Myometrial cell (primary cell): ENCODE data around the gene PCDHGA1. TPM values are rescaled to one million over a fixed set of nuclear protein-coding genes. Genes with fewer than 3 reads are reported as not detected.

Source experiments
- total RNA-seq: library from RNA; depleted of rRNA; stranded (reverse); fragments of >200 nt; gene quantifications from 2 replicates; pipeline ENCODE4 v1.2.3, GENCODE V29; 2015

Gene PCDHGA1
- total RNA-seq = 0.29 TPM in 1 of 2 replicates, not detected in the other

DNA sequence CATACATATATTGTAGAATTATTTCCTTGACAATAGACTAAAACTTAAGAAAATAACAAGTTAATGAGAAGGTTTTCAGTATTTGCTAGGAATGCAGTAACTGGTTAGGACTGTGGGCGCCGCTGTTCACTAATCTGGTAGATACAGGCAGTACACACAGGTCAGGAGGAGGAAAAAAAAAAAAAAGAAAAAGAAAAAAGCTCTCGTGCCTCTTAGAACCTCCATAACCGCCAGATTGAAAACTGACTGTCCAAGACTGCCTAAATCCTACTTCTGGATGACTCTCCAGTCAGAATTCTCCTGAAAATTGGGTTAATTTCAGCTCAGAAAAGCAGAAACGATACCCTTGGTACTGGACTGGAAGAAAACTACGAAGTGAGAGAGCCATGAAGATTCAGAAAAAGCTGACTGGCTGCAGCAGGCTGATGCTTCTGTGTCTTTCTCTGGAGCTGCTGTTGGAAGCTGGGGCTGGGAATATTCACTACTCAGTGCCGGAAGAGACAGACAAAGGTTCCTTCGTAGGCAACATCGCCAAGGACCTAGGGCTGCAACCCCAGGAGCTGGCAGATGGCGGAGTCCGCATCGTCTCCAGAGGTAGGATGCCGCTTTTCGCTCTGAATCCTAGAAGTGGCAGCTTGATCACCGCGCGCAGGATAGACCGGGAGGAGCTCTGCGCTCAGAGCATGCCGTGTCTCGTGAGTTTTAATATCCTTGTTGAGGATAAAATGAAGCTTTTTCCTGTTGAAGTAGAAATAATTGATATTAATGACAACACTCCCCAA lies at the start of gene PCDHGA1:
TSS of gene PCDHGA1 (plus strand) at position 216 of the 782 bp plus-strand sequence.

DNA sequence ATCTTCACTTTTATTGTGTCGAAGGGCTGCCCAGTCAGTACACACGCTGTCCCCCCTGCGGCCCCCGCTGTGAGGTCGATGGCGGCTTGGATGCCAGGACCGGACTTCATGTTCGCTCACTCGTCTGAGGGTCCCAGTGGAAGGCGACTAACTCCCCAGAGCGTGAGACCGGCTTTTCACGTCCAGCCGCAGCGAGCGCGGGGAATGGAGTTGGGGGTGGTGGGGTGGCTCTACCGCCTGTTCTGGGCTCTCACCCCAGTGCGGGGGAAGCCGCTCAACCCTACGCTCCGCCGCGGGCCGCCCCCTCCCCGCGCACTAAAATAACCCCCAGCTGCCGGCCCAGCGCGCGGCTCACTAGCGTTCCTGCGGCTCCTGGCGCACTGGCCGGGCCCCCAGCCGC lies 26.6 kb upstream of the PCDHGA1 start, which contains the start of gene SLC25A2:
TSS of gene SLC25A2 (minus strand) at position 294 of the 400 bp plus-strand sequence. CDS start at position 110, 184 bp downstream.

DNA sequence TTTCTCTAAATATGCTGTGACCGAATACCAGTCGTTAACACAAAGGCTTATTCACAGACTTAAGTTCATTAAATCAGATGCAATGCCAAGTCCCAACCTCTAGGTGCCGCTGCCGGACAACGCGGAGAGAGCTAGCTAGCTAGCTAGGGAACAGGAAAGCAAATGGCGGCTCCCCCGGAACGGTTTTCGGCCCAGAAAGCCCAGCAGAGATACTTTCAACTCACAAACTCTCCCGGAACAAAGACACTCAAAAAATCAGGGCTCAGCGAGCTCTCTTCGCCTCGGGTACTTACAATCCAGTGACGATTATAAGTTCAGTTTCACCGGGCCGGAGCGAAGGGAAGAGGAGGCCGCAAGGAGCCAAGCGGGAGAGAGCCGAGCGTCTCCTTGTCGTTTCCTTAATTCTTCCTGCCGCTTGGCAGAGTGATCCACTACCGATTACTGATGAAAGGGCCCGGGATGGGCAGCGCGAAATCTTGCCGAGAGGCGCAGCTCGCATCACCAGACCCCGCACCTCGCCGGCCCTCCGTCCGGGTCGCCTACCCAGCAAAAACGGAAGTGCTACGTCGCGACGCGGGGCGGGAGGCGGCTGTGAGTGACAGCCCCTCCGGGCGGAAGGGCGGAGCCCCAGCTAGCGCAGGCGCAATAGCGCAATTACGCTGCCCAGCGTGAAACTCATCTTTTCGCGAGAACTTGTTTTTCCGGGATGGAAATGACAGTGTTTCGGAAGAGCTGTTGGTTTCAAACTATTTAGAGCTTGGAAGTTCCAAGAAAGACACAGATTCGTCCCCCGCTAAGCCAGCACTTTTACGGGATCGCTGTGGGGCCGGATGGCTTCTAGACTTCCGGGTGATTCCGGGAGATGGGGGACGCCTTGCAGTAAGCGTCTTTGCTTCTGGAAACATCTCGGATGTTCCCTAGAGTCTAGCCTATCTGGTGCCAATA lies 9.8 kb upstream of the PCDHGA1 start, which contains the start of gene TAF7:
TSS of gene TAF7 (minus strand) at position 560 of the 945 bp plus-strand sequence. CDS start 740 bp downstream, outside the sequence.

DNA sequence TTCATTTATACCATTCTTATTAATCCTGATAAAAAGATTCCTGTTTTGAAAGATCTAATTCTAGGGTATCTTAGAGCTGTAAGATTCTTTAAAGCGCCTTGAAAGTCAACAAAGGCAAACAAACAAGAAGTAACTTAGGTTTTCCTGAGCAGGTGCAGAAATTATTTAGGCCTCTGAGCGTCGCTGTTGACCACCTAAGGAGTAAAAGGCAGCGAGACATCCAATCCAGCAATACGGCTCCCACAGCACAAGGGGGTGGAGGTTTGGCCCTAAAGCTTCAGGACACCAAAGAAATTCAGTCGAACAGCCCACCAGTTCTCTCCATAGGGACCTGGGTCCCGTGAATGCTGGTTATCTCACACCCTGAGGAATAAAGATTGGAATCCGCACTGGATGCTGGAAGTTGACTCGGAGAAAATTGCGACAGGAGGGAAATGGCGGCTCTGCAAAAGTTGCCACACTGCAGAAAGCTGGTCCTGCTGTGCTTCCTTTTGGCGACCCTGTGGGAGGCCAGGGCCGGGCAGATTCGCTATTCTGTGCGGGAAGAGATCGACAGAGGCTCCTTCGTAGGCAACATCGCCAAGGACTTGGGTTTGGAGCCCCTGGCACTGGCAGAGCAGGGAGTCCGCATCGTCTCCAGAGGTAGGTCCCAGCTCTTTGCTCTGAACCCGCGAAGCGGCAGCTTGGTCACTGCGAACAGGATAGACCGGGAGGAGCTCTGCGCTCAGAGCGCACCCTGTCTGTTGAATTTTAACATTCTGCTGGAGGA lies 8.4 kb downstream of the PCDHGA1 start, which contains the start of gene PCDHGA2:
TSS of gene PCDHGA2 (plus strand) at position 223 of the 769 bp plus-strand sequence.

DNA sequence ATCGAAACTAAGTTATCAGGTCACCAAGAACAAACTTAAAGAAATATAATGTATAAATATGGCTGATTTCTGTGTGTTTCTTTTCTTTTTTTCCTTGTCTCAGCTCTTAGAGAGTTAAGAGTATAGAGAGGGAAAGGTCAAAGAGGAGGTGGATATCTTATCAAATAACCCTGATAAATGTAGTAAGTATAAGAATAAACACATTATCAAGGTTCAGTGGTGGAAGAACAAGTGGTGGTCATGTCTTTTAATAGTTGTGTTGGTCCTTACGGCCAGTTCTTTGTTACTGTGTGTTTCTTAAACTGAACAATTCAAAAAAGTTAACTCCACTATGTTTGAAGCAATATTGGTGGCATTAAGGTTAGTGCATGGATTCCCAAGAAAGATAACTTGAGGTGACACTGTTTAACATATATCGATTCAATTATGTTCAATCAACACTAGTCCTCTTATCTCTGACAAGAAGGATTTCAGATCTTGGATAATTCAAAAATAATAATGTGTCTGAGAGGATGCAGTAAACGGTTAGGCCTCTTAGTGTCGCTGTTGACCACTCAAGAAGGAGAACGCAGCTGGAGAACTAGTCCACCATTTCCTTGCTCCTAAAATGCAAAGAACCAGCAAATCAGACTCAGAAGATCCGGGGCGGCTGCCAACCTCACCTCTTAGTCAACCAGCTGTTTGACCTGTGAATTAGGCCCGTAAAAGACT lies 13.1 kb downstream of the PCDHGA1 start, which contains the start of gene PCDHGA3:
TSS of gene PCDHGA3 (plus strand) at position 588 of the 711 bp plus-strand sequence. CDS start 205 bp downstream, outside the sequence.

DNA sequence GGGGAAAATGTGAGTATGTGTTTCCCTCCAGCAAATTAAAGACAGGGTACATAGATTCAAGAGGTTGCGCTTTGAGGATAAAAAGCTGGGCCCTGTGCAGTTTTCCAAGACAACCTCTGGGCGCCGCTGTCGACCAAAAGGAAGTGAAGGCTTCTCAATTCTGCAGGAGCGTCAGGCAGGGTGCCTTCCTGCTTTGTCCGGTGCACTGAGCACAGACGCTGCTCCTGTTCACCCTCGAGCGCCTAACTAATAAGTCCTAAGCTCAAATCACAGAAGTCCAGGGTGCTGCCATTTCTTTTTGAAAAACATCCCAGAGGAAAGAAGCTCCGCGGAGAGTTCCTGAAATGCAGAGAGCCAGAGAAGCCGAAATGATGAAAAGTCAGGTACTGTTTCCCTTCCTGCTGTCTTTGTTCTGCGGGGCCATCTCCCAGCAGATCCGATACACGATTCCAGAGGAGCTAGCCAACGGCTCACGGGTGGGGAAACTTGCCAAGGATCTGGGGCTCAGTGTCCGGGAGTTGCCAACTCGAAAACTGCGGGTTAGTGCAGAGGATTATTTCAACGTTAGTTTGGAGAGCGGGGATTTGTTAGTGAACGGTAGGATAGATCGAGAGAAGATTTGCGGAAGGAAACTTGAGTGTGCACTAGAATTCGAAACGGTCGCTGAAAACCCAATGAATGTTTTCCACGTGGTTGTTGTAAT lies 19.8 kb downstream of the PCDHGA1 start, which contains the start of gene PCDHGB1:
TSS of gene PCDHGB1 (plus strand) at position 183 of the 703 bp plus-strand sequence. CDS start at position 345, 162 bp downstream.

DNA sequence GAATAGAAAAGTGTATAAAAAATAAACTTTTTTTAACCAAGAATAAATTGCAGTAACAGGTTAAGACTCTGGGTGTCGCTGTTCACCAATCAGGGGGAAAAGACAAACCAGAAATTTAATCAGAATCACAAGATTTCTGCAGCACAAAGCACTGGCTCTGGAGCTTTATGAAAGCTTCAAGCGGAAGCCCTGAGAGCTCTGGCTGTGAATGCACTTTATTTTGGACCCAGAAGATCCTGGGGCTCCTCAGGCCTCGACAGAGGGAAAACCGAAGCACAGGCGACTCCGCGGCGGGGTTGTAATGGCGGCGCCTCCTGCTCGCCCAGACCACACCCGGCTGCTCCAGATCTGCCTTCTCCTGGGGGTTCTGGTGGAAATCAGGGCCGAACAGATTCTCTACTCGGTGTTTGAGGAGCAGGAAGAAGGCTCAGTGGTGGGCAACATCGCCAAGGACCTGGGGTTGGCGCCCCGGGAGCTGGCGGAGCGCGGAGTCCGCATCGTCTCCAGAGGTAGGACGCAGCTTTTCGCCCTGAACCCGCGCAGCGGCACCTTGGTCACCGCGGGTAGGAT lies 24.7 kb downstream of the PCDHGA1 start, which contains the start of gene PCDHGA4:
TSS of gene PCDHGA4 (plus strand) at position 122 of the 570 bp plus-strand sequence. CDS start at position 209, 87 bp downstream.

DNA sequence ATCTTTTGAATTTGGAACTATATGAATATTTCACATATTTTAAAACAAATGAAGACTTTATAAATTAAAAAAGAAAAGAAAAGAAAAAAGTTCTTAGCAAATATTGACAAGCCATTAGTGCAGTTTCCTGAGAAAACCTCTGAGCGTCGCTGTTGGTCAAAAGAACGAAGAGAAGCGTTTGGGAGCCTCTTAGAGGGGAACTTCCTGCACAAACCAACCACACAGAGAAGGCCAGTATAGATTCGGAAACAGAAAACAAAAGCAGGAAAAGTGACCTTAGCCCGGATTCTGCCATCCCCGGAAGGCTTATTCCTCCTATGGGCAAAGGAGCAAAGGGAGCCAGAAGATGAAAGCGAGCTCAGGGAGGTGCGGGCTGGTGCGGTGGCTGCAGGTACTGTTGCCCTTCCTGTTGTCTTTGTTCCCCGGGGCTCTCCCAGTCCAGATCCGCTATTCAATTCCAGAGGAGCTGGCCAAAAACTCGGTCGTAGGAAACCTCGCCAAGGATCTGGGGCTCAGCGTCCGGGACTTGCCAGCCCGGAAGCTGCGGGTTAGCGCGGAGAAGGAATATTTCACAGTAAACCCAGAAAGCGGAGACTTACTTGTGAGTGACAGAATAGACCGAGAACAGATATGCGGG lies 29.6 kb downstream of the PCDHGA1 start, which contains the start of gene PCDHGB2:
TSS of gene PCDHGB2 (plus strand) at position 205 of the 637 bp plus-strand sequence. CDS start at position 347, 142 bp downstream.

DNA sequence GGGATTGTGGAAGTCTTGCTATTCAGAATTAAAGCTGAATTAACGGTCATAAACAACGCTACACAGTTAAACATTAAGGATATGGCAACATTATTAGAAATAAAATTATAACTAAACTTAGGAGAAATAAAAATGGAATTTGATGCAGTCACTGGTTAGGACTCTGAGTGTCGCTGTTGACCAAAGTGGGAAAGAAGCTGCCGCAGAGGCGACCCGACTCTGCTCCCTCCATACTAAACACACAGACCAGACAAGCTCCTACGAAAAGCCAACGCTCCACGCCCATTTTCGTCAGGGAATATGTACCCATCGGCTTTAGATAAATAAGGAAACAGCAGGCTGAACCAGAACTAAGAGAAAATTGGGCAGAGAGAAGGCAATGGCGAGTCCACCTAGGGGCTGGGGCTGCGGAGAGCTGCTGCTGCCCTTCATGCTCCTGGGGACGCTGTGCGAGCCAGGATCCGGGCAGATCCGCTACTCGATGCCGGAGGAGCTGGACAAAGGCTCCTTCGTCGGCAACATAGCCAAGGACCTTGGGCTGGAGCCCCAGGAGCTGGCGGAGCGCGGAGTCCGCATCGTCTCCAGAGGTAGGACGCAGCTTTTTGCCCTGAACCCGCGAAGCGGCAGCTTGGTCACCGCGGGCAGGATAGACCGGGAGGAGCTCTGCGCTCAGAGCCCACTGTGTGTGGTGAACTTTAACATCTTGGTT lies 33.8 kb downstream of the PCDHGA1 start, which contains the start of gene PCDHGA5:
TSS of gene PCDHGA5 (plus strand) at position 211 of the 709 bp plus-strand sequence. CDS start at position 380, 169 bp downstream.

DNA sequence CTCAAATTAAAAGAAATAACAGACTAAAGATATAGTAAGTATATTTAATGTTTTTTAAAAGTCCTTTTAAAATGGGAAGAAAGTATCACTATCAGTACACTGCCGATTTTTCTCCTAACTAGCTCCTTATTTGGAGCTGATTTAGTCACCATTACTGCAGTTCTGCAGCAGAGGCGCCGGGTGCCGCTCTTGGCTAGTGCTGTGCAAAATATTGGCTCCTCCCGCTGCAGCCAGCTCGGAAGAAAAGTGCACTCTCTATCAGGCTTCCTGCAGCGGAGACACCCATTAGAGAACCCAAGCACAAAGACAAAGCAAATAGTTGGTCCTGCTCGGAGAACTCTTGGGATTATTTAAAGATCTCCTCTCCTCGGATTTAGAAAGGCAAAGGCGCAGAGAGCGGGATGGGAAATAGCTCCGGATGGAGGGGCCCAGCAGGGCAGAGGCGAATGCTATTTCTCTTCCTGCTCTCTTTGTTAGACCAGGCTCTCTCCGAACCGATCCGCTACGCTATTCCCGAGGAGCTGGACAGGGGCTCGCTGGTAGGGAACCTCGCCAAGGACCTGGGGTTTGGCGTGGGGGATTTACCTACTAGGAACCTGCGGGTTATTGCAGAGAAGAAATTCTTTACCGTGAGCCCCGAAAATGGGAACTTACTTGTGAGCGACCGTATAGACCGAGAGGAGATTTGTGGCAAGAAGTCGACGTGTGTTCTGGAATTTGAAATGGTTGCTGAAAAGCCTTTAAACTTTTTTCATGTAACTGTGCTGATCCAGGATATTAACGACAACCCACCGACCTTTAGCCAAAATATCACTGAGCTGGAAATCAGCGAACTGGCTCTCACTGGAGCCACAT lies 39.9 kb downstream of the PCDHGA1 start, which contains the start of gene PCDHGB3:
TSS of gene PCDHGB3 (plus strand) at position 249 of the 855 bp plus-strand sequence. CDS start at position 402, 153 bp downstream.

DNA sequence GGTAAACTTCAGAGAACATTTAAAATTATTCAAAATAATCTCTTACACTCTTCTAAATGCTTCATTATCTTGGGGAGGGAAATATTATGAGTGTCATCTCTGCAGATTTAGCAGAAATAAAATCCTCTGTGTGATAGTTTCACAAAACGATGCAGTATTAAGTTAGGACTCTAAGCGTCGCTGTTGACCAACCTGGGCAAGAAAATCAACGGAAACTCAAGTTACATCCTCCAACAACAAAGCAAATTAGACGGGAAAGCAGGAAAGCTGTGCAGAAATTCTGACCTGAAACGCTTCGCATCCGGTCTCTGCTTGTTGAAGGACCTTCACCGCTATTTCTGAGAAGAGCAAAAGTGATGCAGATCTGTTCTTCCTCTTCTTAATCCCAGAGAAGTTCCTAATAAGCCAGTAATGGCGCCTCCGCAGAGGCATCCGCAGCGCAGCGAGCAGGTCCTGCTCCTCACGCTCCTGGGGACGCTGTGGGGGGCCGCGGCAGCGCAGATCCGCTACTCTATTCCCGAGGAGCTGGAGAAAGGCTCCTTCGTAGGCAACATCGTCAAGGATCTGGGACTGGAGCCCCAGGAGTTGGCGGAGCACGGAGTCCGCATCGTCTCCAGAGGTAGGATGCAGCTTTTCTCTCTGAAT lies 43.5 kb downstream of the PCDHGA1 start, which contains the start of gene PCDHGA6:
TSS of gene PCDHGA6 (plus strand) at position 219 of the 645 bp plus-strand sequence. CDS start at position 412, 193 bp downstream.

DNA sequence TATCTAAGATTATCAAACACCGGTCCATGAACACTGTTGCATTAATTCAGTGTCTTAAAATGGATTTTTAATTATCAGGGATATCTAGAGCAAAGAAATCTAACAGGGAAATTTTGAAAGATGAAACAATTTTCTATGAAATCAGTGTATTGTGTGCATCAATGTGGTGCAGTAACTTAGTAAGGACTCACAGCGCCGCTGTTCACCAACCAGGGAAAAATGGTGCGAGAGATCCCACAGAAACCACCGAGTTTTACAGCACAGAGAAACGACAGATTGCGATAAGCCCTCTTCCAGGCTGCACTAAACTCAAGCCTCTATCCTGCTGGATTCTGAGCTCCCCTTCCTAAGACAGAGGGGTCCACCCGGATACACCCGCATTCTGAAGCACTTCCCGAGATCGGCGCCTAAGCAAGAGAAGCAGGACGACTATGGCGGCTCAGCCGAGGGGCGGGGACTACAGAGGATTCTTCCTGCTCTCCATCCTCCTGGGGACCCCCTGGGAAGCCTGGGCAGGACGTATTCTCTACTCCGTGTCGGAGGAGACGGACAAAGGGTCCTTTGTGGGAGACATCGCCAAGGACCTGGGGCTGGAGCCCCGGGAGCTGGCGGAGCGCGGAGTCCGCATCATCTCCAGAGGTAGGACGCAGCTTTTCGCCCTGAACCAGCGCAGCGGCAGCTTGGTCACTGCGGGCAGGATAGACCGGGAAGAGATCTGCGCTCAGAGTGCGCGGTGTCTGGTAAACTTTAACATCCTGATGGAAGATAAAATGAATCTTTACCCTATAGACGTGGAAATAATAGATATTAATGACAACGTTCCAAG lies 52.4 kb downstream of the PCDHGA1 start, which contains the start of gene PCDHGA7:
TSS of gene PCDHGA7 (plus strand) at position 274 of the 826 bp plus-strand sequence. CDS start at position 432, 158 bp downstream.

DNA sequence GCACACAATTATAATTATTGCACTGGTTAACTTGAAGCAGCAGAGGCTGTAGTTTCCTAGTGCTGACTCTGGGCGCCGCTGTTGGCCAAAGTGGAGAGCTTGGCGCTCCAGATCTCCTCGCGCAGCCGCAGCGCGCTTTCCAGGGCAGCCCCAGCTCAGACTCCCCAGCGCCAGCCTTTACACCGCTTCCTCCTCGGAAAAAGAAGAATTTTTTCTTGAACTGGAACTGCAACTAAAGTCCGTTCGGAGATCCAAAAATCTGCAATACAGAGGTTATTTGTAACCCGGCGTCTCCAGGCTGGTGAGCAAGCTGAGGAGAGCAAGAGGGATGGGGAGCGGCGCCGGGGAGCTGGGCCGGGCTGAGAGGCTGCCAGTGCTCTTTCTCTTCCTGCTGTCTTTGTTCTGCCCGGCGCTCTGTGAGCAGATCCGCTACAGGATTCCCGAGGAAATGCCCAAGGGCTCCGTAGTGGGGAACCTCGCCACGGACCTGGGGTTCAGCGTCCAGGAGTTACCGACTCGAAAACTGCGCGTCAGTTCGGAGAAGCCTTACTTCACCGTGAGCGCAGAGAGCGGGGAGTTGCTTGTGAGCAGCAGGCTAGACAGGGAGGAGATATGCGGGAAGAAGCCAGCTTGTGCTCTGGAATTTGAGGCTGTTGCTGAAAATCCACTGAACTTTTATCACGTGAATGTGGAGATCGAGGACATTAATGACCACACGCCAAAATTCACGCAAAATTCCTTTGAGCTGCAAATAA lies 57.4 kb downstream of the PCDHGA1 start, which contains the start of gene PCDHGB4:
TSS of gene PCDHGB4 (plus strand) at position 142 of the 755 bp plus-strand sequence. CDS start at position 329, 187 bp downstream.

DNA sequence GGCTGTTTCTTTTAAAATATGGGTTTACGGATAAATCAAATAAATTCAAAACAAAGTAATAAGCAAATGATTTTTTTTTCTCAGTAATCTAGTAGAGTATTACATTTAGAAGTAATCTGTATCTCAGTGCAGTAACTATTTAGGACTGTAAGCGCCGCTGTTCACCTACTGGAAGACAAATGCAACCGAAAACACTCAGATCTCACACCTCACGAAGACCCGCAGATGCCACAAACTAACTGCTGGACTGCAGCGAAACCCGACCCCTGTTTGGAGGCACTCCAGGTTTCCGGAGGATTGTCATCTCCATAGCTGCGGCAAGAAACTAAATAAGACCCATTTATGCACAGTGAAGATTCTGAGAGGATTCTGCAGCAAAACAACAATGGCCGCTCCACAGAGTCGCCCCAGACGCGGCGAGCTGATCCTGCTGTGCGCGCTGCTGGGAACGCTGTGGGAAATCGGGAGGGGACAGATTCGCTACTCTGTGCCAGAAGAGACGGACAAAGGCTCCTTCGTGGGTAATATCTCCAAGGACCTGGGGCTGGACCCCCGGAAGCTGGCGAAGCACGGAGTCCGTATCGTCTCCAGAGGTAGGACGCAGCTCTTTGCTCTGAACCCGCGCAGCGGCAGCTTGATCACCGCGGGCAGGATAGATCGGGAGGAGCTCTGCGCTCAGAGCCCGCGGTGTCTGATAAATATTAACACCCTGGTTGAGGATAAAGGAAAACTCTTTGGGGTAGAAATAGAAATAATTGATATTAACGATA lies 62.3 kb downstream of the PCDHGA1 start, which contains the start of gene PCDHGA8:
TSS of gene PCDHGA8 (plus strand) at position 205 of the 770 bp plus-strand sequence. CDS start at position 386, 181 bp downstream.

